HG03135 (cell line): ENCODE data around the gene EPB41.

Experiments
- ATAC-seq: cut with Tn5 transposase; IDR thresholded peaks from one replicate; pipeline ENCODE4 v1.9.1; 2021; ENCODE audit warnings: mild to moderate bottlenecking, moderate library complexity; ENCODE audit not compliant: unreplicated experiment

Gene EPB41

DNA sequence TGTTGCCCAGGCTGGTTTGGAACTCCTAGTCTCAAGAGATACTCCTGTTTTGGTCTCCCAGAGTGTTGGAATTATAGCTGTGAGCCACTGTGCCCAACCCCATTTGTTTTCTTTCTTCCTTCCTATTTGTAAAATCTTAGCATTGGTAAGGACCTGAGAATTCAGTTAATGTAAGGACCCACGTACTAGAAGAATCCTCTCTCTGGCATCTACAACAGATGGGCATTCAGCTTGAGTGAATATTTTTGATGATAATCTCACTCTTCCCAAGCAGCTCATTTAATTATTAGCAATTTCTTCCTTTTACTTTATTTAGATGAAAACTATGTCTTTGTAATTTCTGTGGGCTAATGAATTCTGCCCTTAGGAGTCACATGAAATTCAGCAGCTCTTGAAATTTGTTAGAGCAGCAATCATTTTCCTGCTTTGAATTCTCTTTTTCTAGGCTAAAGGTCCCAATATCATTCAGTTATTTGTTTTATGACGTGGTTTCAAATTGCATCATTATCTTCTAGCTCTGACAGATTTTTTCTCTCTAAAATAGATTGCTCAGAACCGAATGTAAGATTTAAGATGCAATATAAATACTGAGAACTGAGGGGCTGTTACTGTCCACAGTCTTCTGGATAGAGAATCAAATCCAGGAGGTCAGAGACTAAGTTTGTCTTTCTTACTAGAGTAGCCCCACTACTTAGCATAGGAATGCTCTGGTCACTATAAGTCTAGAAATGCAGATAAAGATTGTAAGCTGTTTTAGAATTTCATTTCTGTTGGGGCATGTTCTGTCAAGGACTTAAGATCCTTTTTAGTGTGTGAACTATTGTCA, 59.4 kb downstream of the EPB41 start:
- ATAC-seq = no peak

GRCh38 chr1:28974432-28974831, 60.1 kb downstream of the EPB41 start:
- ATAC-seq = no peak

- no peak for ATAC-seq
Observed at GRCh38 chr1:28976248-28976647, 61.9 kb downstream of the EPB41 start.

GRCh38 chr1:28981210-28981609, 66.8 kb downstream of the EPB41 start:
- no peak for ATAC-seq

- ATAC-seq = no peak
Observed at GRCh38 chr1:28982198-28982597, 67.8 kb downstream of the EPB41 start.

DNA sequence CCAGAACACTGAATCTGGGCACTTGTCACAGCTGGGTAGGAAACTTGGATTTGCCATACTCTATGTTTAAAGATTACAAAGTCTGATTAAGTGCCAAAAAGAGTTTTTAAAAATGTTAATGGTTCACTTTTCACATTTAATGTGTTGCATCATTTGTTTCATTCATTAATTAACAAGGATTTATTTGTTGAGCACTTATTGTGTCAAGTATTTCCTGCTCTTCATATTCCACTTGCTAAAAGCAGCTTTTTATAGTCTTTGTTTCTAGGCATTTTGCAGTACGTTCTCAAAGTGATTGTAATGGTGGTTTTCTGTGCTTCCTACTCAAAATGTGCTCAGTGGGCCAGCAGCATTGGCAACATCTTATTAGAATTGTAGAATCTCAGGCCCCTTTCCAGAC, 68.7 kb downstream of the EPB41 start:
- ATAC-seq = no peak

DNA sequence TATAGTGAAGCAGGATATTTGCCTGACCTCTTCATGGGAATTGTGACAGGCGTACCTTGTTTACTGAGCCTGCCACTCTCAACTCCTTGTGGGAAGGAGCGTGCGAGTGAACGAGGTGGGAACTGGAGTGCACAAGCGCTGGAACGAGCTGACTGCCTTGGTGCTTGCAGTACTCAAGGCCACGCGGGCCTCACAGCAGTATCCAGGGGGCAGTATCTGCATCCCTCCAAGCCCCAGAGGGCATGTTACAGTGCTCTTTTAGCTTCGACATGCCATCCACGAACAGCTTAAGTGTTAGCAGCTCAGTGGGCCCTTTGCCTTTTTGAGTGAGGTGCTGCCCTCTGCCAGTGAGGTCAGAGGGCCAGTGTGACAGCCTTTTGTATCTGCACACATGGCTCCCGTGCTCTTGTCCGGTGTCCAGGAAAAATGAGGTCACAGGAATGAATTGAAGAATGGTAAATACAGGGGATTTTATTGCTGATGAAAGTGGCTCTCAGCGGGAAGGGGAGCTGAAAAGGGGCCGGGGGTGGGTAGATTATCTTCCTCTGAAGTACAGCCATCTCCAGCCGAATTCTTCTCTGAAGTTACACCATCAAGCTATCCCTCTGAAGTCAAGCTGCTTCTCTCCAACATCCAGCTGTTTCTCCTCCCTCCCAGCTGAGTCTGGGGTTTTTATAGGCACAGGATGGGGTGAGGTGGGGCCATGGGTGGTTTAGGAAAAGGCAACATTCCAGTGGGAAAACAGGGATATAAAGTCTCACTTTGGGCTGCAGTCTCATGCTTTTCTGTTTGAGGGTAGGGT, 69.3 kb downstream of the EPB41 start:
- ATAC-seq = no peak

DNA sequence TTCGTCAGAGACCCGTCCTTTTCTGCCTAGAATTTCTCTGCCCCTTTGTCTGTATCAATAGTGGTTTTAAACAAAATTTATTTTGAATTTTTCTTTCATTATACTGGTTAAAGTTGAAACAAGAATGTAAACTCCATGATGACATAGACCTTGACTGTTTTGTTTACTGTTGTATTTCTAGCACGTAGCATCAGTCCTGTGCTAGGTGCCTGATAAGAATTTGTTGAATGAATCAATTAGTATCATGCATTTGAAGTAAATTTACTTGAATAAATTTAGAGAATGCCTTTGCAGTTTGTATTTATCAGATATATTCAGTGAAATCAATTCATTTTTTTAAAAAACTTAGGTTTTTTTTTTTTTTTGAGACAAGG, 69.9 kb downstream of the EPB41 start:
- ATAC-seq = no peak

DNA sequence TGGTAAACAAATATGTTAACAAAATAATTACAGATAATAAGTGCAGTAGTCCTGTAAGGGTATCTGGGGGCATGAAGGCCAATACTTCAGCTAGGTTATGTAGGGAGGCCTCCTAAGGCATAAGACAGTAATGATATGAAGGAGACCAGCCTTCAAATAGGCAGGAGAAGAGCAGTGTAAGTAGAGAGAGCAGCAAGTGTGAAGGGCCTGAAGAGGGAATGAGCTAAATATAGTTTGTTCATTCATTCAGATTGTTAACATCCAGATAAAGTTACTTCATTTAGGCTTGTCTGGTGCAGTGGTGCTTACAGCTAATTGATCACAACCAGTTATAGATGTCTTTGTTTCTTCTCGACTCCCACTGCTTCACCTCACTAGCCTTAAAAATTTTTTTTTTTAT, 71.1 kb downstream of the EPB41 start:
- ATAC-seq = no peak

GRCh38 chr1:28986306-28986910, 72.0 kb downstream of the EPB41 start:
- no peak for ATAC-seq

DNA sequence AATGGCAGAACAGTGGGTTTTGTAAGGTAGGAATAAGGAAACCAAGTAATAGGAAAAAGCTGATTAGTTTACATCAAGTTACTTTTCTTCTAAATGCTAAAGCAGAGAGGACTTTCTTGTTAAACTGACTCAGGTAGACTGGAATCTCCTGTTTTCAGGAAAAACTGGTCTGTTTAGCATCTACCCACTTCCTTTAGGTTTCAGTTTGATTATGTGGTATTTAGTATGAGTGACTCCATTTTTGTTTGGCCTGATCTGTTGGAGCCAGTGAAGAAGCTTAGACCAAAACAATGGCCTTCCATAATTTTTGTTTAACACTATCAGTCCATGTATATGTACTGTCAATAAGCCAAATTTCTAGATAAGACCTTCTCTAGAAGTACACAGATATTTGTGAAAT, 88.4 kb downstream of the EPB41 start:
- ATAC-seq = no peak

GRCh38 chr1:29004288-29004687, 89.9 kb downstream of the EPB41 start:
- ATAC-seq = no peak

GRCh38 chr1:29004798-29005197, 90.4 kb downstream of the EPB41 start:
- no peak for ATAC-seq

DNA sequence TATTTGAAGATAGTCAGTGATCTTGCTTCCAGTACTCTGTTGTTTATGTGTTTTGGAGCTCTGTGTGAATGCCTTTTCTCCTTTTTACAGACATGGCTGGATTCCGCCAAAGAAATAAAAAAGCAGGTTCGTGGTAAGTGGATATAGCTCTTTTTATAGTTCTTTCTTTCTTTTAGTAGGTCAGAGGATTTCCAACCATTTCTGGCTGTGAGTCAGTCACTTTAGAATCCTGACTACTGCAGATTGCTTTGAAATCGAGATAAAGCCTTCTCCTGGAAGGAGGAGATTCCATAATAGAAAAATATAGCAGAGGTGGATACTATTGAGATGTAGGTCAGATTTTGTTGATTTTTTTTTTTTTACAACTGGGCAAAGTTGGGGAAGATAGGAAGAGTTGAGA, 97.4 kb downstream of the EPB41 start:
- ATAC-seq = no peak

GRCh38 chr1:29017235-29017634, 102.9 kb downstream of the EPB41 start:
- ATAC-seq = no peak

GRCh38 chr1:29017975-29018712, 103.8 kb downstream of the EPB41 start:
- no peak for ATAC-seq

DNA sequence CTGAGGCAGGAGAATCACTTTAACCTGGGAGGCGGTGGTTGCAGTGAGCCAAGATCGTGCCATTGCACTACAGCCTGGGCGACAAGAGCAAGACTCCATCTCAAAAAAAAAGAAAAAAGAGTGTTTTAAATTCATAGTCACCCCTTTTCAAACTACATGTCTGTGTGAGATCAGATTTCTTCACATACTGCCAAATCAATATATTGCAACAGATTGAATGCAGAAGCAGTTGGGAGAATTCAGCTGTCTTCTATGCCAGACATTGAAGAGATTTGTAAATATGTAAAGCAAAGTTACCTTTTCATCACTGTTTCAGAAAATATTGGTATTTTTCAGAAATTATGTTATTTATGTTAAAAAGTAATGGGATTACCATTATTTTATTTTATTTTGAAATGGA, 108.3 kb downstream of the EPB41 start:
- no peak for ATAC-seq

DNA sequence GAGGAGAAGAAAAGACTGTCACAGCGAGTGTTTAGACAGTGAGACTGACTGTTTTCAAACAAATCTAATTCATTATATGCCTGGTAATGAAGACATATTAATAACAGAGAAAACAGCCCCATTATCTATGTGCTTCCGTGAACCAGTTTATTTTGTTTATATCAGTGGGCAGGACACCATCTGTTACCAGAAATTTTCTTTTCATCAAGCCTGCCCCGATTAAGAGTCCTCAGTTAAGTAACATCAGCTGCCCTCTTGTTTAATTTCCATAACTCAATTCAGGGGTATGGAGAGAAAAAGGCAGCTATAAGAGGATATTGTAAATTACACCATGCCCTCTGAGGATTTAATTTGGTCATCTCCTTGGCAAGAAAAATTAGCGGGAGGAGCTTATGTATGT, 115.3 kb downstream of the EPB41 start:
- no peak for ATAC-seq

DNA sequence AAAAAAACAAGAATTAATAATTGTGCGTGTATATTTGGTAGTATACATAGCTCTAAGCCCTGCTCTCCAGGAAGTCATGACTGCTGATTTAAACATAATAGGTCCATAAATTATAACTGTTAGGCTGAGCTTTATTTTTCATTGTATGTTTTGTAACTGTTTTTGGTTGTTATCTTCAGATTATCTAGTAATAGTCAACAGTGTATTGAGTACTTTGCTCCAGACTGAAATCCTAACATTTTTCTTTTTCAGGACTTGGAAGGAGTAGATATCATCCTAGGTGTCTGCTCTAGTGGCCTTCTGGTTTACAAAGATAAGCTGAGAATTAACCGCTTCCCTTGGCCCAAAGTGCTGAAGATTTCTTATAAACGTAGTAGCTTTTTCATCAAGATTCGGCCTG, 118.5 kb downstream of the EPB41 start:
- no peak for ATAC-seq

- ATAC-seq = no peak
Observed at GRCh38 chr1:29033829-29034466, 119.6 kb downstream of the EPB41 start.
